Tibial nerve (tissue), 4 donors: ENCODE data around the gene TSEN15. TPM values are rescaled to one million over a fixed set of nuclear protein-coding genes. Genes with fewer than 3 reads are reported as not detected.

Experiments used
- DNase-seq, 2 donors: peaks; one replicate each; pipeline ENCODE4 v3.0.0-alpha.2; 2019; ENCODE audit warnings: low spot score in 2 of 2
- H3K27ac ChIP-seq, 4 donors: fragments of 200-600 bp; sonication (generic) in 3 of 4; one replicate each; pipeline ENCODE4 v1.5.1; 2017 to 2019; ENCODE audit warnings: mild to moderate bottlenecking in 1 of 4
- H3K27me3 ChIP-seq, 2 donors: fragments of 200-600 bp; sonication (generic) in 1 of 2; one replicate each; pipeline versions ENCODE4 v1.5.1 to v1.6.0; 2017 to 2019
- H3K36me3 ChIP-seq, 3 donors: fragments of 200-600 bp; sonication (generic); one replicate each; pipeline ENCODE4 v1.5.1; 2018 to 2019
- H3K4me1 ChIP-seq, 4 donors: fragments of 200-600 bp; sonication (generic) in 3 of 4; one replicate each; pipeline ENCODE4 v1.5.1; 2017 to 2019
- H3K4me3 ChIP-seq, 4 donors: fragments of 200-600 bp; sonication (generic) in 3 of 4; one replicate each; pipeline ENCODE4 v1.5.1; 2017 to 2019; ENCODE audit warnings: mild to moderate bottlenecking in 1 of 4, moderate library complexity in 1 of 4
- H3K9me3 ChIP-seq, 4 donors: fragments of 200-600 bp; sonication (generic) in 3 of 4; one replicate each; pipeline ENCODE4 v1.5.1; 2017 to 2019
- EP300 ChIP-seq, 2 donors: sonication (generic); formaldehyde crosslinking; IDR thresholded peaks; one replicate each; pipeline ENCODE4 v1.6.1; 2017; ENCODE audit warnings: antibody characterized with exemption in 2 of 2, mild to moderate bottlenecking in 1 of 2
- POLR2A ChIP-seq, 2 donors: fragments of 450-650 bp; IDR thresholded peaks; one replicate each; pipeline ENCODE4 v1.6.1; 2017; ENCODE audit warnings: antibody characterized with exemption in 2 of 2, mild to moderate bottlenecking in 2 of 2, moderate library complexity in 2 of 2
- WGBS, 2 donors: methylation state at CpG; one replicate each; pipeline ENCODE4 v1.1.5; 2018; 5-methylcytosine and 5-hydroxymethylcytosine counted together
- total RNA-seq, 4 donors: library from RNA; depleted of rRNA; stranded (reverse); fragments of >200 nt; gene quantifications; one replicate each; pipeline ENCODE4 v1.1.0, GENCODE V29; 2016
- TF ChIP-seq, protein P1 (sequence below), 5 experiments: fragments of 200-600 bp in 3 of 5; fragments of 450-650 bp in 2 of 5; sonication (generic) in 3 of 5; IDR thresholded peaks; one replicate each; pipeline ENCODE4 v1.5.1; 2016 to 2019; ENCODE audit warnings: antibody characterized with exemption in 5 of 5, mild to moderate bottlenecking in 3 of 5, moderate library complexity in 2 of 5

TSEN15 gene
- total RNA-seq, 4 donors from 2014 or later: 25.5 to 36.5 (median 31.5) TPM

DNA sequence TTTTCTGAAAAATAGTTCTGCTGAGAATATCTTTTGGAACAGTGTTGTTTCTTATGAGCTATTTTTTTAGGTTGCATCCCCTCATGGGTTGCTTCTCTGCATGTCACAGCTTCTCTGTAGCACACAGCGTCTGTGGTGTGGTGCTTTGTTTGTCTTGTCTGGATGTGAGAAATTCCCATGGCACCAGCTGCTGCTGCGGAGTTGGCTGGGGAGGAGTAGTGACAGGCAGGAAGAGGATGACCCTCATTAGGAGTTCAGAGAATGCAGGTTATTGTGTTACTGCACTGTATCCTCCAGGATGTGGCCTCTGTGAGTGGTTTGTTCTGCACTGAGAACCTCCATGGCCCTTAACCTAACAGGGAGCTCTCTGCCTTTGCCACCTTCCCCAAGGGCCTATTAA, 64.8 kb downstream of the TSEN15 start:
- Histone ChIP-seq H3K4me3 (no peak overlapping the region), H3K36me3 (no peaks in the 10 kb centered on the region), H3K27me3 (no peaks in the 10 kb centered on the region), H3K27ac (no peak overlapping the region), H3K9me3 (no peaks in the 10 kb centered on the region), H3K4me1 (no peaks in the 10 kb centered on the region)
- WGBS, 2 donors: 26 to 46% methylated on average over 2 of the region's 2 CpGs
- TF ChIP-seq, protein P1, sequence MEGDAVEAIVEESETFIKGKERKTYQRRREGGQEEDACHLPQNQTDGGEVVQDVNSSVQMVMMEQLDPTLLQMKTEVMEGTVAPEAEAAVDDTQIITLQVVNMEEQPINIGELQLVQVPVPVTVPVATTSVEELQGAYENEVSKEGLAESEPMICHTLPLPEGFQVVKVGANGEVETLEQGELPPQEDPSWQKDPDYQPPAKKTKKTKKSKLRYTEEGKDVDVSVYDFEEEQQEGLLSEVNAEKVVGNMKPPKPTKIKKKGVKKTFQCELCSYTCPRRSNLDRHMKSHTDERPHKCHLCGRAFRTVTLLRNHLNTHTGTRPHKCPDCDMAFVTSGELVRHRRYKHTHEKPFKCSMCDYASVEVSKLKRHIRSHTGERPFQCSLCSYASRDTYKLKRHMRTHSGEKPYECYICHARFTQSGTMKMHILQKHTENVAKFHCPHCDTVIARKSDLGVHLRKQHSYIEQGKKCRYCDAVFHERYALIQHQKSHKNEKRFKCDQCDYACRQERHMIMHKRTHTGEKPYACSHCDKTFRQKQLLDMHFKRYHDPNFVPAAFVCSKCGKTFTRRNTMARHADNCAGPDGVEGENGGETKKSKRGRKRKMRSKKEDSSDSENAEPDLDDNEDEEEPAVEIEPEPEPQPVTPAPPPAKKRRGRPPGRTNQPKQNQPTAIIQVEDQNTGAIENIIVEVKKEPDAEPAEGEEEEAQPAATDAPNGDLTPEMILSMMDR (IDR thresholded peaks at IDR 0.05): no peak
- TF ChIP-seq POLR2A (IDR thresholded peaks at IDR 0.05): no peak
- DNase-seq: no peak

DNA sequence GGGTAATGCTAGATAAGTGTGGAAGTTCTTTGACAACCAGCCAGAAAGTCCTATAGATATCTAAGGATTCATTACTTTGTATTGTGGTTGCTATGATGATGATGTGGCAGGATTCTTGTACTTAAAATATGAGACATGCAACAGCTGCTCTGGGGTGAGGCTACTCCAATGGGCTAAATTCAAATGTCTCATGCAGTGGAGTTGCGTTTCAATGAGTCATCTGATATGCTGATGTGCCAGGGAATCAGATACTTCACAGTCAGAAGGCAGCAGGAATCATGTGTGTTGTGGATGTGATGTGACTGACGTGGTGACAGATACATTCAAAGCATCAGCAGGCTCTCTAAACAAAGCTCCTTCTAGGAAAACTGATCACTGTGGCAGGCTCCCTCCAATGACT, 66.5 kb downstream of the TSEN15 start:
- no peak overlapping the region for H3K27ac ChIP-seq
- H3K36me3 ChIP-seq: no peaks in the 10 kb centered on the region
- H3K9me3 ChIP-seq: no peaks in the 10 kb centered on the region
- H3K27me3 ChIP-seq: no peaks in the 10 kb centered on the region
- TF ChIP-seq POLR2A (IDR thresholded peaks at IDR 0.05) (no peak), EP300 (IDR thresholded peaks at IDR 0.05) (no peak)
- TF ChIP-seq, protein P1 (IDR thresholded peaks at IDR 0.05): no peak
- DNase-seq: no peak
- no peak overlapping the region for H3K4me3 ChIP-seq
- WGBS, 2 donors: 73 to 81% methylated on average over 2 of the region's 2 CpGs
- H3K4me1 ChIP-seq: no peaks in the 10 kb centered on the region

Other genes starting within 250 kb of the TSEN15 start
- gene RGL1, start 246.6 kb upstream of the TSEN15 start, total RNA-seq: 10 to 100 TPM; 57.3 to 81.8 (median 68.1) TPM
- 1 to 10 TPM in 3 of 4 donors, under 1 TPM in 1; 0.90 to 9.8 (median 5.3) TPM for gene COLGALT2, start 14.0 kb upstream of the TSEN15 start, total RNA-seq